Head of caudate nucleus (tissue), 42 donors: Measurements from ENCODE around the gene ACAD9.
A peak's percentile ranks its signal among the peaks of the same experiment; 100 is the strongest.
"Not testable (repeated sequence)": the region's sequence is repeated elsewhere in the genome, so short reads cannot be mapped to it uniquely, and the experiment has no call there.

Source experiments
- DNase-seq, 42 donors: peaks; one replicate each; pipeline versions ENCODE4 v3.0.0 to v3.0.0-alpha.2; 2020 to 2021; ENCODE audit warnings: mixed read lengths in 7 of 42
- intact Hi-C: fragments of 100-400 bp; cut with DNase I; formaldehyde crosslinking; loops from one replicate; pipeline ENCODE4 v1.15.0; 2022

Gene ACAD9

DNA sequence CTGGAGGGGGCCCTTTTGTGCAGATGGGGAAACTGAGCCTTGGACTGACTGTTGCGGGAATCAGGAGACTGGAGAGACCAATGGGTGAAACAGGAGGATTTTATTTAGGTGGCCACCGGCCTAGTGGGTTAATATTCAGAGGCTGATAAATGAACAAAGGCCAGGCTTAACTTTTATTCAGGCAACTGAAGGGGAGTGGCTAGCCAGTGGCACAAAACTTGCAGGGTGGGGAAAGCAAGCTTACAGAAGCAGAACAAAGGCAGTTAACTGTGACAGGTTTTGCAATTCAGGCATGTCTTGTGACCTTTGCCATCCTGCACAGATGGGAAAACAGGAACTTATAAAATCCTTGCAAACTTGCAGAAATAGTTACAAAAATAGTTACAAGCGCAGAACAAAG is 24.9 kb upstream of the ACAD9 start:
- intact Hi-C loops: no loop called here
- DNase-seq: no peak

- intact Hi-C loops: no loop called here
- DNase-seq: no peak
Measured at GRCh38 chr3:128855569-128855968, 23.9 kb upstream of the ACAD9 start.

- intact Hi-C loops: no loop called here
- no peak for DNase-seq
Measured at GRCh38 chr3:128858167-128858566, 21.3 kb upstream of the ACAD9 start.

GRCh38 chr3:128859630-128860029 is 19.8 kb upstream of the ACAD9 start:
- no peak for DNase-seq
- intact Hi-C loops: no loop called here

DNA sequence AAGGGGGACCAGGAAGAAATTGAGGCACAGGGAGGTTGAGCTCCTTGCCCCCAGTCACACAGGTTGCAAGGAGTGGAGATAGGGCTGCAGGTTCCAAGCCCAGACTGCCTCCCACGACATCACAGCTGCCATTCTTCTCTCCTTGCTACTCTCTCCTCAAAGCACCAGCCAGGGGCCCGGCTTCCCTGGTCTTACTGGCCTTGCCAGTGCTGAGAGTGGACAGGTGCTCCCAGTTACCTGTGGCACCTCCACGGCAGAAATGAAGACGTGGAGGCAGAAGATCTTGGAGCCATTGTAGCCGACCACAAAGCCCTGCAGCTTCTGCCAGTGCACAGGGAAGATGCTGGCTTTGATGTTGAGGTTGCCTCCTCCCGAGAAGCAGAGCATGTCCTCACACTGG is 17.9 kb upstream of the ACAD9 start:
- intact Hi-C loops: no loop called here
- no peak for DNase-seq

DNA sequence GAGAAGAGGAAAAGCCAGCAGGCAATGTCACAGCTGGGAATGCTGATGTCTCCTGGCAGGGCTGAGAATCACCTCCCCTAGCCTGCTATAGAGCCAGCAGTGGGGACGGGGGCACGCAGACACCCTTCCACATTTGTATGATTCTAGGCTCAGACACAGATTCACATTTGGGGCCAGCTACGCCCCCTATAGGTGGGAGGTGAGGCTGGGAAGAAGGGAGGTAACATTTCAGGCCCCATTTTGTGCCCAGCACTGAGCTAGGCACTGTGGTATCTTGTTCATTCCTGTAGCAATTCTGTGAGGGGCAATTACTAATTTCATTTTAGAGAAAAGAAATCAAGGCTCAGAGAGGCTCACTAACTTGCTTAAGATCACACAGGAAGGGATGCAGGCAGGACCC is 15.9 kb upstream of the ACAD9 start:
- DNase-seq: no peak
- intact Hi-C loops: no loop called here

- intact Hi-C loops: no loop called here
- DNase-seq: peak; percentile 28 to 89 (median 65)
Measured at GRCh38 chr3:128864351-128864811, 15.0 kb upstream of the ACAD9 start.

GRCh38 chr3:128864849-128865804 is 14.3 kb upstream of the ACAD9 start:
- intact Hi-C loops: not testable (repeated sequence)
- DNase-seq: peak in 41 of 42 donors; percentile 14 to 77 (median 53)

DNA sequence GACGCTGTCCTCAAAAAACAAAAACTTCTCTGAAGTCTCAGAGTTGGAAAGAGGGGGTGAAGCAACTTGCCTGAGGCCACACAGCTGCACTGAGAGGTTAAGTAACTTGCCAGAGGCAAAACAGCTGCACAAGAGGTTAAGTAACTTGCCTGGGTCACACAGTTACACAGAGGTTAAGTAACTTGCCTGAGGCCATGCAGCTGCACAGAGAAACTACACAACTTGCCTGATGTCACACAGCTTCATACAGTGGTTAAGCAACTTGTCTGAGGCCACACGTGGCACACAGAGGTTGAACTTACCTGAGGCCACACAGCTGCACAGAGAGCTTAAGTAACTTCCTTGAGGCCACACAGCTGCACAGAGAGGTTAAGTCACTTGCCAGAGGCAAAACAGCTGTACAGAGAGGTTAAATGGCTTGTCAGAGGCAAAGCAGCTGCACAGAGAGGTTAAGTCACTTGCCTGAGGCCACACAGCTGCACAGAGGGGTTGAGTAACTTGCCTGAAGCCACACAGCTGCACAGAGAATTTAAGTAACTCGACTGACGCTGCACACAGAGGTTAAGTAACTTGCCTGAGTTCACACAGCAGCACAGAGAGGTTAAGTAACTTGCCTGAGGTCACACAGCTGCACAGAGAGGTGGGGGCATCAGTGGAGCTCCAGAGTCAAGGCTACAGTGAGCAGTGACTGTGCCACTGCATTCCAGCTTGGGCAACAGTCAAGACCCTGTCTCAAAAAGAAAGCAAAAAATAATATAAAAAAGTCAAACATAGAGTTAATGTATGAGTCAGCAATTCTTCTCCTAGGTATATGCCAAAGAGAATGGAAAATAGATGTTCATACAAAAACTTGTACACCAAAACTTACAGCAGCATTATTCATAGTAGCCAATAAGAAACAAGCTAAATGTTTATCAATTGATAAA is 12.0 kb upstream of the ACAD9 start:
- intact Hi-C loops: no loop called here
- no peak for DNase-seq

GRCh38 chr3:128870347-128870746 is 9.1 kb upstream of the ACAD9 start:
- intact Hi-C loops: no loop called here
- no peak for DNase-seq

DNA sequence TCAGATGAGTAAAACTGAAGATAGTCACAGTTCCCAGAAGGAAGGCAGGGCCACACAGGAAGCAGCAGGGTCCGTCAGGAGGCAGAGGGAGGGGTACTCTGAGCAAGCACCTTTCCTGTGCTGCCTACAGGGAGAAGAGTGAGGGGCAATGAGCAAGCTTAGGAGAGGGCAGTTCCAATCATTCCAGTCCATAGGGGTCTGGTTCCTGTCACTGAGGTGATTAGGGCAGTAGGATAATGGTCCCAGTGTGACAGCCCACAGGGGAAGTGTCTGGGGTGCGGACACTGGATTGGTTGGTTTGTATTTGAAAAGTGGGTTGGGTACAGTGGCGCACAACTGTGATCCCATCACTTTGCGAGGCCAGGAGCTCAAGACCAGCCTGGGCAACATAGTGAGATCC is 7.1 kb upstream of the ACAD9 start:
- intact Hi-C loops: no loop called here
- no peak for DNase-seq

GRCh38 chr3:128872744-128873143 is 6.7 kb upstream of the ACAD9 start:
- no peak for DNase-seq
- intact Hi-C loops: no loop called here

GRCh38 chr3:128873244-128874022 is 6.0 kb upstream of the ACAD9 start:
- intact Hi-C loops: no loop called here
- DNase-seq: no peak

DNA sequence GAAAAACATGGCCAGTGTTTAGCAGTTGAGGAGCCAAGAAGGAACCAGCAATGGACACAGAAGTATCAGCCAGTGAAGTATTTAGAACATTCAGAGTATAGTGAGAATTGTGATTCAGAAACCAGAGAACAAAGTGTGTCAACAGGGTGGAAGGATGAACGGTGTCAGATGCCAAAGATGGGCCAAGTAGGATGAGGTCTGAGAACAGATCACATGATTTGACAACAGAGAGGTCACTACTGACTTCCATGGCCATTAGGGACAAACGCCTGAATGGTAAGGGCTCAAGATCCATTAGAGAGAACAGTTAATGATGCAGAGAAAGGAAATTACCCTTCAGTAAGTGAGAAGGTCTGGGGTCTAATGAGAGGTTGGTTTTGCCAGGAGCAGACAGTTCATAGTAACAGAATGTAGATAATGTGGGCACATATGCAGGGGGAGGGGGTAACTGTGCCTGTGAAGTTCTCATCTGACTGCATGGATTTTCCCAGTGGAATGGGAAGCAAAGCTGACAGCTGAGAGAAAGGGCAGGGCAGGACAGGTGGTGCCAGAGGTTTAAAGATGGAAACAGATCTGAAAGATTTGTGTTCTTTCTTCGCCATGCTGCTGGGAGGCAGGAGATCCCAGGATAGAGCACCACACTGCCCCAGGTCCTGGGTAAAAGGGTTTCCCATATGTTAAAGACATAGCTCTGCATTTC is 4.8 kb upstream of the ACAD9 start:
- no peak for DNase-seq
- intact Hi-C loops: no loop called here

DNA sequence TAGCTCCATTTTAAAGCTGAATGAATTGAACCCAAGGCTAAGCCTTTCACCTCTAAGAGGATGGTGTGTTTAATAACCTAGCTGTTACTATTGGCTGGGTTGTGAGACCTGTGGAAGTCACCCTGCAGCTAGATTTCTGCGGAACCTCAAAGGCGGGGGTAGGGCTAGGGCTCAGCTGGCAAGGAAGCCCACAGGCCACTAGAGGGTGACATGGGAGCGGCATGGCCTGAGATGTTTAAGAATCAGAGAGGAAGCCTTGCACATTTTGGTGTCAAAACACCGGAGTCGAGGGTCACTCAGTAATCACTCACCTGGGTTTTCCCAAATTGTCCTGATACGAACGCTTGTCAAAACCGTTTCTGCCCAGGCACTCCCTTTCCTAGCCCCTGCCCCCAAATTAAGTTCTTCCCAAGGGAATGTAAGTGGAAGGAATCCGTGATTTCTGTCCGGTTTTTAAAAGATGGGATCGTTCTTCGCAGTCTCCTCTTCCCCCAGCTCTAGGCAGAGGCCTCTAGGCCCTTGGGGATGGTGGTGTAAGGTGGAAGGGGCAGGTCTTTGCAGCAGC is 3.8 kb upstream of the ACAD9 start:
- intact Hi-C loops: no loop called here

DNA sequence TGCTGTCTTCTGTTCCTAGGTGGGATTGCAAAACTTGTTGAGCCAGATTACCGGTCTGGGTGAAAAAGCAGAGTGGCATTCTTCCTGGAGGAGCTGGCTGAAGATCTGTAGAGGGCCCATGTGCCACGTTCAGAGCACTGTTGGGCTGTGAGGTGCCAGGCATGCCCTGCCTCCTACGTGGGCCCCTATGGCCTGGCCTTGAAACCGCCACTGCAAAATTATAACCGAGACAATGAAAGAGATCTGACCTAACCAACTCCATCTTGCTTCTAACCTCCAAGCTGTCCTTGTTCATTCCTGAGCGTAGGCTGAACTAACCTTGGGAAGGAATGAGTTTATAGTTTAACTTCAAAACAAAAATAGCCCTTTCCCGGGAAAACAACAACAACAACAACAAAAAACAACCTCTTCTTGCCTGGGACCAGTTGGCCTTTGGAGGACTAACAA is 1.4 kb upstream of the ACAD9 start:
- intact Hi-C loops: loop anchor here (2.0 kb wide), 1 partner anchor 151 kb away; the partner anchor contains the start of gene RAB7A

More for the DNA sequence above, 3.8 kb upstream of the ACAD9 start:
- DNase-seq: peak in 35 of 42 donors; percentile 14 to 72 (median 44)

DNA sequence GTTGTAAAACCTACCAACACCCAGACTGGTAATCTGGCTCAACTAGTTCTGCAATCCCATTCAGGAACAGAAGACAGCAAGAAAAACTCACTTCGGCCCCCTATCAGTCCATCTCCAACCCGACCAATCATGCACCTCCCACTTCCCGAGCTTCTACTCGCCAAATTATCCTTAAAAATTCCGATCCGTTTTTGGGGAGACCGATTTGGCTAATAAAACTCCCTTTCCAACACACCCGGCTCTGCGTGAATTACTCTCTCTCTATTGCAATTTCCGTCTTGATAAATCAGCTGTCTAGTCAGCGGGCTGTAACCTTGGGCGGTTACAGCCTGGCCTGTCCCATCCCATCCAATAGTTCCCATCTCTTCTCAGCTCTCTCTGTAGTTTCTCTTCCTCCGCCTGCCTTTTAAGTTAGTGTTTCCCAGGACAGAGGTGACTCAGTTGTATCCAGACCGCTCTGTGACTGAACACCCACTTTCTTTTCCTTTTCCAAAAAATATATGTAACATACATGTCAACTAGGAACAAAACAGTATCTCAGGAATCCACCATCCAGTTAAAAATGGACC is 780 bp upstream of the ACAD9 start:
- DNase-seq: peak in 7 of 42 donors; percentile 2 to 45 (median 15)
- intact Hi-C loops: loop anchor here (2.0 kb wide), 1 partner anchor 152 kb away; the partner anchor contains the start of gene RAB7A

More for the DNA sequence above, 1.4 kb upstream of the ACAD9 start:
- no peak for DNase-seq
